DOHH2 (cell line): ENCODE results near the gene UBN1.

ENCODE experiments used
- CTCF ChIP-seq: fragments of 200-600 bp; sonication (generic); IDR thresholded peaks from one replicate; pipeline ENCODE4 v1.5.1; 2014; ENCODE audit warnings: antibody characterized with exemption, mild to moderate bottlenecking, low read depth, low read length; ENCODE audit not compliant: poor library complexity, severe bottlenecking
- EZH2phosphoT487 ChIP-seq: fragments of 200-600 bp; sonication (generic); IDR thresholded peaks from 2 replicates; pipeline ENCODE4 v1.6.1; 2017; ENCODE audit warnings: borderline replicate concordance, mild to moderate bottlenecking, antibody characterized with exemption, low read length, moderate library complexity, mixed read lengths

DNA sequence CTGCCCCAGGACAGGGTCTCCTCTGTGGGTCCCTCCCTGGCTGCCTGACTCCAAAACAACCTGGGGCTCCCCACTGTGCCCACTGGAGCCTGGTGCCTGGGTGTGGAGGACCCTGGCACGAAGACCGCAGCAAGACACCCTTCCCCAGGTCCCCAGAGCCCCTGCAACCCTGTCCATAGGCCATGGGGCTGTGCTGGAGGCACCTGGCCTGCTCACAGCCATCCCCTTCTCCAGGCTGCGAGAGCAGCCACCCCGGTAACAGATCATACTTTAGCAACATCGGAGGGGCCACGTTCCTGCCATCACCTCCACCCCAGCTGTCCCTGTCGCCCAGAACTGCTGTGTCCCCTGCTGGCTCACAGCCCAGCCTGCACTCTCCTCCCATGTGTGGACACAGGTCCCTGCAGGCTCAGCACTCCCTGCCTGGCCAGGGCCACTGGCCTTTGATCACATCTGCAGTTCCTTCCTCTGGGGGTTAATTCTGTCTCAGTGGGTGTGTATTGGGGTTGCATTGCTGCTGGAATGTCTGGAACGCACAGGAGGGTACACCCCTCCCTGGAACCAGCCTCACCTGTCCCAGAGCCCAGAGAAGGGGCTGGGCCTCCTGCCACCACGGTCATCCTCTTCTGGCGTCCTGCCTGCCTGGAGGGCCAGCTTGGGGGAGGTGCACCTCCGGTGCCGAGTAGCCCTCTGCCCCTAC lies 77.5 kb downstream of the UBN1 start:
- no peak for TF ChIP-seq CTCF
- no peak for TF ChIP-seq EZH2phosphoT487
